ENCODE measurements around the gene TMEM53. TPM values are rescaled to one million over a fixed set of nuclear protein-coding genes. Genes with fewer than 3 reads are reported as not detected.

The TMEM53 gene
- total and polyA plus RNA-seq, 2 experiments from 2014 or later: 15.2 to 43.0 TPM

DNA sequence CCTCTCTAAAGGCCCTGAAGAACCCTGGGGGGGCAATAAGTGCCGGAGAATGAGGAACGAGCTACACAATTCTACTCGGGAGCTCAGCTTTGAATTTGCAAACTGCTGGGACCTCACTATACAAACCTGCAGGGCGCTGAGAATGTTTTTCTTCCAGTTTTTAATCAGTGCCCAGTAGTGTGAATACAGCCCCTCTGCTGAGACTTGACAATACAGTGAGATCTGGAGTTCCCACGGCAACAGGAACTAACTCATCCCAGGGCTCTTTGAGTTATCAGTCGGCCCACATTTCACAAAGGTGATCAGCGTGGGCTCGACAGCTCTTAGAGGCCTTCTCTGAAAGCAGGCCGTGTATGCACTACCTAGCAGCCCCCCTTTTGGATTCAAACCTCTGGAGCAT lies 41.7 kb downstream of the TMEM53 start:
- DNase-seq (ENCODE audit: low read depth in 1 of 2, low spot score in 1 of 2): peak in 1 of 2 donors; percentile 22
- H3K9me3 ChIP-seq (ENCODE audit: low read depth): no peaks in the 10 kb centered on the region
- no peaks in the 10 kb centered on the region for H3K27me3 ChIP-seq
- peaks cover 25% of the 10 kb centered on the region for H3K4me1 ChIP-seq (ENCODE audit: low read depth)
- TF ChIP-seq, protein P1, sequence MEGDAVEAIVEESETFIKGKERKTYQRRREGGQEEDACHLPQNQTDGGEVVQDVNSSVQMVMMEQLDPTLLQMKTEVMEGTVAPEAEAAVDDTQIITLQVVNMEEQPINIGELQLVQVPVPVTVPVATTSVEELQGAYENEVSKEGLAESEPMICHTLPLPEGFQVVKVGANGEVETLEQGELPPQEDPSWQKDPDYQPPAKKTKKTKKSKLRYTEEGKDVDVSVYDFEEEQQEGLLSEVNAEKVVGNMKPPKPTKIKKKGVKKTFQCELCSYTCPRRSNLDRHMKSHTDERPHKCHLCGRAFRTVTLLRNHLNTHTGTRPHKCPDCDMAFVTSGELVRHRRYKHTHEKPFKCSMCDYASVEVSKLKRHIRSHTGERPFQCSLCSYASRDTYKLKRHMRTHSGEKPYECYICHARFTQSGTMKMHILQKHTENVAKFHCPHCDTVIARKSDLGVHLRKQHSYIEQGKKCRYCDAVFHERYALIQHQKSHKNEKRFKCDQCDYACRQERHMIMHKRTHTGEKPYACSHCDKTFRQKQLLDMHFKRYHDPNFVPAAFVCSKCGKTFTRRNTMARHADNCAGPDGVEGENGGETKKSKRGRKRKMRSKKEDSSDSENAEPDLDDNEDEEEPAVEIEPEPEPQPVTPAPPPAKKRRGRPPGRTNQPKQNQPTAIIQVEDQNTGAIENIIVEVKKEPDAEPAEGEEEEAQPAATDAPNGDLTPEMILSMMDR (IDR thresholded peaks at IDR 0.05; ENCODE audit: low read depth, low read length): no peak
- peak overlapping the region; percentile 99 for H3K27ac ChIP-seq
- peak overlapping the region; percentile 71 for H3K4me3 ChIP-seq
- H3K36me3 ChIP-seq: no peaks in the 10 kb centered on the region

DNA sequence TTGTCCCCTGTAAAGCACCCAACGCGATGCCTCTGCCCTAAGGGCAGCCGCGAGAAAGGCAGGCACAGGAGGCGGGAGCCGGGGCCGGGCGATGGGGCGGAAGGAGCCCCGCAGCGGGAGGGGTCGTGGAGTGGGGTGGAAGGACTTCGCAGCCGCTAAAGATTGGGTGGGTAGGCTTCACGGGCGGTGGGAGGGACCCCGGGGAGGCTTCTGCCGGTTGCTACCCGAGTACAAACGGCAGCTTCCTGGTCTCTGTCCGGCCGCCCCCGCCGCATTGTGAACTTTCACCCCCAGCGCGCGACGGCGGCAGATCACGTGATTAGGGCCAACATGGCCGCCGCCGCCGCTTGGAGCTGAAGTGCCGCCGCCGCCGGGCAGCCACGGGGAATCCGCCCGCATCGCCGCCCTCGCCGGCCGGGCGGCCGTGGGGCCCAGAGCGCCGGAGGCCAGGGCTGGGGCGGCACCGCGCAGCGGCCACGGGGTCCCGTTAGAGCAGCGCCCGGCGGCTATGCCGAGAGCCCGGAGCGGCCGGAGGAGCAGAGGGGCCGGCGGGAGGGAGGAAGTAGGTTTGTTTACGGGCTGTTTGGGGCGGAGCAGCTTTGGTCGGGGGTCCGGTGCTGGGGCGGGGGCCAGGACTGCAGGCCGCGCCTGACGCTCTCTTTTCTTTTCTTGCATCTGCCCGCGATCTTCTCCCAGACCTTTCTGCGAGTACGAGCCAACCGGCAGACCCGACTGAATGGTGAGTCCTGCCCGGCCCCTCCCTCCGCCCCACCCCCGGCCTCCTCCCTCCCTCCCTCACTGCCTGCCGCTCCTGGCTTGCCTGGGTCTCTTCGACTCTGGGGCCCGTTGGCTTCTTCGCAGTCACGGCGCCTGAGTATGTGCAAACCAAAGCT lies 42.4 kb downstream of the TMEM53 start:
- peaks cover 18% of the 10 kb centered on the region for H3K4me1 ChIP-seq (ENCODE audit: low read depth)
- DNase-seq (ENCODE audit: low read depth in 1 of 2, low spot score in 1 of 2): peak; percentile 90 to 92
- no peaks in the 10 kb centered on the region for H3K9me3 ChIP-seq (ENCODE audit: low read depth)
- H3K27ac ChIP-seq: peak overlapping the region; percentile 99
- peak overlapping the region; percentile 71 for H3K4me3 ChIP-seq
- H3K36me3 ChIP-seq: no peaks in the 10 kb centered on the region
- H3K27me3 ChIP-seq: no peaks in the 10 kb centered on the region
- TF ChIP-seq, protein P1 (IDR thresholded peaks at IDR 0.05; ENCODE audit: low read depth, low read length): no peak

DNA sequence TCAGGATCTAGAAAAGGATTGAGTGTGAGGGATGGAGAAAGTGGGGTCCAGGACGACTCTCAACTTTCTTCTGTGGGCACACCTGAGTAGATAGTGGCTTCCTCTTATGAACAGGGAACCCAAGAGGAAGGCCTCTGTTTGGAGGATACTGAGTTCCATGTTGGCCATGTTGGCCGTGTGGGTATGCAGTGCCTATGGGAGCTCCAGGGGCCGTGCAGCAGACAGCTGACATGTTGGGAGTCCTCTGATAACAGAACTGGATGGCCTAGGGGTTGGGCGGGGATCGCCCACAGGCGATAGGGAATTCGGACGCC lies 43.0 kb downstream of the TMEM53 start:
- DNase-seq (ENCODE audit: low read depth in 1 of 2, low spot score in 1 of 2): no peak
- Histone ChIP-seq H3K27ac (peak overlapping the region; percentile 99), H3K36me3 (no peaks in the 10 kb centered on the region), H3K4me1 (ENCODE audit: low read depth) (peaks cover 15% of the 10 kb centered on the region), H3K4me3 (peak overlapping the region; percentile 71), H3K27me3 (no peaks in the 10 kb centered on the region), H3K9me3 (ENCODE audit: low read depth) (no peaks in the 10 kb centered on the region)
- TF ChIP-seq, protein P1 (IDR thresholded peaks at IDR 0.05; ENCODE audit: low read depth, low read length): no peak

DNA sequence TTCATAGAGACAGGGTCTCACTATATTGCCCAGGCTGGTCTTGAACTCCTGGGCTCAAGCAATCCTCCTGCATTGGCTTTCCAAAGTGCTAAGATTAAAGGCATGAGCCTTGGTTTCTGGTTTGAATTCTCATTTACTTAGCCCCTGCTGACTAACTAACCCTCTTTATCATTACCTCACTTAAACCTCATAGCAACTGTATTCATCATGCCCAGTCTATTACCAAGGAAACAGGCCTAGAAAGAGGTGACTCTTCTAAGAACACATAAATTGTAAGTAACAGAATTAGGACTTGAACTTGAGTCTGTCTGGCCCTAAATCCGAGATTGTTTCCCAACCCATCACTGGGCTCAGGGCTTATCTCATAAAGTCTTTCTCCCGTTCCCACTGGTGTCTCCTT lies 44.2 kb downstream of the TMEM53 start:
- no peaks in the 10 kb centered on the region for H3K36me3 ChIP-seq
- peaks cover 15% of the 10 kb centered on the region for H3K4me1 ChIP-seq (ENCODE audit: low read depth)
- H3K9me3 ChIP-seq (ENCODE audit: low read depth): no peaks in the 10 kb centered on the region
- TF ChIP-seq, protein P1 (IDR thresholded peaks at IDR 0.05; ENCODE audit: low read depth, low read length): no peak
- no peak for DNase-seq (ENCODE audit: low read depth in 1 of 2, low spot score in 1 of 2)
- no peak overlapping the region for H3K4me3 ChIP-seq
- no peak overlapping the region for H3K27ac ChIP-seq
- H3K27me3 ChIP-seq: no peaks in the 10 kb centered on the region

DNA sequence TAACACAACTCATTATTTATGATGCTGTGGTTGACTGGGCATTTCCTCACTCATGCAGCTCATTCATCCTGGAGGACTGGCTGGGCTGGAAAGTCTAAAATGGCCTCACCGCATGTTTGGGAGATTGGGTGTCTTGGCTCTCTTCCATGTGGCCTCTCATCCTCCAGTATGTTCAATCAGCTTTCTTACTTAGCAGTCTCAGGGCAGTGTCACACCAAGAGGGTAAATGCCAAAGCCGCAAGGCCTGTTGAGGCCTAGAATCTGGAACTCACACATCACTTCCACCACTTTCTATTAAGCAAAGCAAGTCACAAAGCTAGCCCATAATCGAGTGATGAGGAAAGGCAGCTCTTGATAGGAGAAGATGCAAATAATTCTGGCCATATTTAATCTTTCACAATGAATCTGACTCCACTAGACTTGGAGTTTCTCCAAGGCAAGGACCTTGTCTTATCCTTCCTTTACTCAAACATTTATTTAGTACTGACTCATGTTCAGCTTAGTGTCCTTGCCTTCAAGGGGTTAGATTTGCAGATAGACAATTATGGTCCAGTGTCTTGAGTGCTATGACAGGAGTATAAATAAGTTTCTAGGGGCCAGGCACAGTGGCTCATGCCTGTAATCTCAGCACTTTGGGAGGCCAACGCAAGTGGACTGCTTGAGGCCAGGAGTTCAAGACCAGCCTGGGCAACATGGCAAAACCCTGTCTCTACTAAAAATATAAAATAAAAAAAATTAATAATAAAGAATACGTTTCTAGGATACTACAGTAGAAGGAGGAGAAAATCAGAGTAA lies 45.1 kb downstream of the TMEM53 start:
- Histone ChIP-seq H3K9me3 (ENCODE audit: low read depth) (no peaks in the 10 kb centered on the region), H3K27ac (no peak overlapping the region)
- DNase-seq (ENCODE audit: low read depth in 1 of 2, low spot score in 1 of 2): peak in 1 of 2 donors; percentile 76

More for the DNA sequence above, 45.1 kb downstream of the TMEM53 start:
- H3K4me1 ChIP-seq (ENCODE audit: low read depth): peaks cover 15% of the 10 kb centered on the region
- no peaks in the 10 kb centered on the region for H3K27me3 ChIP-seq
- TF ChIP-seq, protein P1 (IDR thresholded peaks at IDR 0.05; ENCODE audit: low read depth, low read length): no peak
- H3K4me3 ChIP-seq: no peak overlapping the region
- no peaks in the 10 kb centered on the region for H3K36me3 ChIP-seq
